Esophagus (tissue), 2 donors: ENCODE data around the gene CTSL. TPM values are rescaled to one million over a fixed set of nuclear protein-coding genes. Genes with fewer than 3 reads are reported as not detected.
A peak's percentile ranks its signal among the peaks of the same experiment; 100 is the strongest.

ENCODE experiments used
- H3K27ac ChIP-seq, 2 donors: one replicate each; pipeline ENCODE4 v1.5.1; 2013; ENCODE audit warnings: low read depth in 2 of 2, mild to moderate bottlenecking in 2 of 2, inconsistent platforms in 1 of 2, low read length in 1 of 2, moderate library complexity in 1 of 2
- H3K27me3 ChIP-seq, 2 donors: one replicate each; pipeline ENCODE4 v1.6.1; 2013; ENCODE audit warnings: low read length in 2 of 2, control low read depth in 1 of 2, mild to moderate bottlenecking in 1 of 2; ENCODE audit not compliant: insufficient read depth in 2 of 2, control insufficient read depth in 1 of 2
- H3K36me3 ChIP-seq, 2 donors: one replicate each; pipeline ENCODE4 v1.6.1; 2013; ENCODE audit warnings: low read length in 1 of 2; ENCODE audit not compliant: control insufficient read depth in 2 of 2, insufficient read depth in 2 of 2
- H3K4me1 ChIP-seq, 2 donors: one replicate each; pipeline ENCODE4 v1.6.1; 2013; ENCODE audit warnings: low read length in 1 of 2; ENCODE audit not compliant: control insufficient read depth in 2 of 2, insufficient read depth in 2 of 2
- H3K4me3 ChIP-seq, 2 donors: one replicate each; pipeline ENCODE4 v1.5.1; 2013; ENCODE audit warnings: low read length in 2 of 2, mild to moderate bottlenecking in 2 of 2, low read depth in 1 of 2, moderate library complexity in 1 of 2
- H3K9me3 ChIP-seq, 2 donors: one replicate each; pipeline ENCODE4 v1.6.1; 2013; ENCODE audit warnings: mild to moderate bottlenecking in 2 of 2, low read depth in 1 of 2, low read length in 1 of 2, moderate library complexity in 1 of 2; ENCODE audit not compliant: control insufficient read depth in 2 of 2, insufficient read depth in 1 of 2
- WGBS, 2 donors: extraction: QIAGEN DNeasy Blood & Tissue Kit; methylation state at CpG; one replicate each; pipeline ENCODE4 v1.1.7; 2013; 5-methylcytosine and 5-hydroxymethylcytosine counted together
- polyA plus RNA-seq, 2 donors: library from polyadenylated mRNA; stranded (reverse); fragments of 200-250 nt; gene quantifications; one replicate each; pipeline ENCODE4 v1.2.3, GENCODE V29; 2013
- donor health status: healthy with polysubstance abuse.
- donor health status: Bipolar disorder and iron deficiency.

CTSL gene
- polyA plus RNA-seq, 2 donors = 6.0 to 27.3 TPM

GRCh38 chr9:87708986-87709728 lies 16.8 kb upstream of the CTSL start:
- H3K36me3 ChIP-seq = peaks cover 2 to 5% of the 10 kb centered on the region in 2 donors
- no peak overlapping the region for H3K27ac ChIP-seq
- 75 to 81% methylated on average over 7 of the region's 7 CpGs for WGBS, 2 donors
- no peaks in the 10 kb centered on the region for H3K27me3 ChIP-seq
- H3K9me3 ChIP-seq = no peaks in the 10 kb centered on the region
- peaks cover 3 to 5% of the 10 kb centered on the region in 2 donors for H3K4me1 ChIP-seq
- no peak overlapping the region for H3K4me3 ChIP-seq

DNA sequence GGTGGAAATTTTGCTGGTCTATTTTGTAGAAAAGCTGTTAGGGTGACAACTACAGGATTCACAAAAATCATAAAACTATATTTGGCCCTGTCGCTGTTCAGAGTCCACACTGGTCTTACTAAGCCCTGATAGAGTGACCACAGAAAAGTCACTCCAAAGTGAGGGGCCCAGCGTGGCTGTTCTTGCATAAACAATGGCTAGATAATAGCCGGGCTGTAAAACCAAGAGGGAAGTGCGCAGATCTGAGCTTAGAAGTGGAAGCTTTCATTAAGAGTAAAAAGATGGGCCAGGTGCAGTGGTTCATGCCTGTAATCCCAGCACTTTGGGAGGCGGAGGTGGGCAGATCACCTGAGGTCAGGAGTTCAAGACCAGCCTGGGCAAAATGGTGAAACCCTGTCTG lies 15.5 kb upstream of the CTSL start:
- peaks cover 2 to 5% of the 10 kb centered on the region in 2 donors for H3K36me3 ChIP-seq
- no peak overlapping the region for H3K27ac ChIP-seq
- no peak overlapping the region for H3K4me3 ChIP-seq
- WGBS, 2 donors = 83 to 90% methylated on average over 5 of the region's 5 CpGs
- H3K27me3 ChIP-seq = no peaks in the 10 kb centered on the region
- no peaks in the 10 kb centered on the region for H3K9me3 ChIP-seq
- peaks cover 3 to 5% of the 10 kb centered on the region in 2 donors for H3K4me1 ChIP-seq

- Histone ChIP-seq H3K36me3 (peaks cover 0 to 2% of the 10 kb centered on the region in 2 donors), H3K4me1 (peaks cover 2 to 5% of the 10 kb centered on the region in 2 donors), H3K4me3 (no peak overlapping the region), H3K27me3 (no peaks in the 10 kb centered on the region), H3K27ac (no peak overlapping the region), H3K9me3 (no peaks in the 10 kb centered on the region)
- WGBS, 2 donors = 73 to 74% methylated on average over 9 of the region's 9 CpGs
Measured at GRCh38 chr9:87711857-87712800, 13.8 kb upstream of the CTSL start.

- Histone ChIP-seq H3K27me3 (no peaks in the 10 kb centered on the region), H3K27ac (peak overlapping the region in 1 of 2 donors; percentile 34), H3K9me3 (no peaks in the 10 kb centered on the region), H3K4me1 (peaks cover 0 to 5% of the 10 kb centered on the region in 2 donors), H3K4me3 (no peak overlapping the region), H3K36me3 (no peaks in the 10 kb centered on the region)
- 94 to 95% methylated on average over 6 of the region's 6 CpGs for WGBS, 2 donors
Measured at GRCh38 chr9:87712801-87713277, 13.1 kb upstream of the CTSL start.

- 39 to 42% methylated on average over 11 of the region's 11 CpGs for WGBS, 2 donors
- peaks cover 0 to 5% of the 10 kb centered on the region in 2 donors for H3K4me1 ChIP-seq
- no peaks in the 10 kb centered on the region for H3K9me3 ChIP-seq
- H3K27me3 ChIP-seq = no peaks in the 10 kb centered on the region
- H3K36me3 ChIP-seq = no peaks in the 10 kb centered on the region
- H3K4me3 ChIP-seq = no peak overlapping the region
- H3K27ac ChIP-seq = peak overlapping the region; percentile 61 to 62
Measured at GRCh38 chr9:87713278-87713987, 12.5 kb upstream of the CTSL start.

GRCh38 chr9:87713988-87714330 lies 12.0 kb upstream of the CTSL start:
- WGBS, 2 donors = 59 to 69% methylated on average over 5 of the region's 5 CpGs
- no peaks in the 10 kb centered on the region for H3K27me3 ChIP-seq
- peak overlapping the region in 1 of 2 donors; percentile 61 for H3K27ac ChIP-seq

GRCh38 chr9:87714819-87715218 lies 11.1 kb upstream of the CTSL start:
- WGBS, 2 donors = 61 to 64% methylated on average over 2 of the region's 2 CpGs
- Histone ChIP-seq H3K4me1 (peaks cover 0 to 5% of the 10 kb centered on the region in 2 donors), H3K27me3 (no peaks in the 10 kb centered on the region), H3K9me3 (no peaks in the 10 kb centered on the region), H3K4me3 (no peak overlapping the region), H3K27ac (peak overlapping the region in 1 of 2 donors; percentile 51), H3K36me3 (no peaks in the 10 kb centered on the region)

More at GRCh38 chr9:87713988-87714330, 12.0 kb upstream of the CTSL start:
- H3K4me3 ChIP-seq = no peak overlapping the region
- no peaks in the 10 kb centered on the region for H3K9me3 ChIP-seq
- no peaks in the 10 kb centered on the region for H3K36me3 ChIP-seq
- peaks cover 0 to 5% of the 10 kb centered on the region in 2 donors for H3K4me1 ChIP-seq

- Histone ChIP-seq H3K27me3 (no peaks in the 10 kb centered on the region), H3K4me1 (peaks cover 0 to 5% of the 10 kb centered on the region in 2 donors), H3K27ac (no peak overlapping the region), H3K9me3 (no peaks in the 10 kb centered on the region), H3K36me3 (no peaks in the 10 kb centered on the region), H3K4me3 (no peak overlapping the region)
- 78% methylated on average over 2 of the region's 2 CpGs for WGBS, 2 donors
Measured at GRCh38 chr9:87716141-87716540, 9.8 kb upstream of the CTSL start.

DNA sequence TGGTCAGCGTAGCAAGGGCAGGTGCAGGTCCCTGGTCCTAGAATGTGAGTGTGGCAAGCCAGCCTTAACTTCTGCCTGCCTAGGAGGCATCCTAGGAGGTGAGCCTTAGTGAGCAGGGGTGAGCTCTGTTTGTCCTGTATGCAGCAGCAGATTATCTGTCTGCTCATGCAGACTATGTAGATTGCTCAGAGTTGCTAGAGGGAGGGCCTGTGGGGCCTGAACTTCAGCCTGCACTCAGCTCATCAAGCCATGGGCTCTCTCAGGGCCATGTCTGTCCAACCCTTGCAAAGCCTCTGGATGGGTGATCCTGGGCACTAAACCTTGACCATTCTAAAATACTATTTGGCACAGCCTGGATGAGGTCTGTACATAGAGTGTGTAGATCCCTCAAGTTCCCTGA lies 8.5 kb upstream of the CTSL start:
- Histone ChIP-seq H3K36me3 (no peaks in the 10 kb centered on the region), H3K4me3 (no peak overlapping the region), H3K9me3 (no peaks in the 10 kb centered on the region), H3K27ac (no peak overlapping the region), H3K27me3 (no peaks in the 10 kb centered on the region), H3K4me1 (peaks cover 0 to 5% of the 10 kb centered on the region in 2 donors)
- WGBS, 2 donors = 76 to 95% methylated on average over 1 of the region's 1 CpG
